ENCODE data around the gene CRCP. TPM values are rescaled to one million over a fixed set of nuclear protein-coding genes. Genes with fewer than 3 reads are reported as not detected.
"Not testable (repeated sequence)": the region's sequence is repeated elsewhere in the genome, so short reads cannot be mapped to it uniquely, and the experiment has no call there.

Gene CRCP
- total RNA-seq, 1 donor from 2014 or later, result 23.2 TPM

- no peak for DNase-seq
- peak overlapping the region; percentile 60 for H3K4me3 ChIP-seq
- H3K36me3 ChIP-seq, result no peaks in the 10 kb centered on the region
- no peaks in the 10 kb centered on the region for H3K9me3 ChIP-seq (replicated peaks)
- no peak for TF ChIP-seq CTCF (IDR thresholded peaks at IDR 0.05; ENCODE audit: borderline replicate concordance)
- H3K4me1 ChIP-seq, result peaks cover 10% of the 10 kb centered on the region
- H3K27me3 ChIP-seq (ENCODE audit: low read depth), result no peaks in the 10 kb centered on the region
- H3K27ac ChIP-seq (replicated peaks), result peak overlapping the region; percentile 79
- intact Hi-C loops (cut with micrococcal nuclease), result no loop called here
These were observed 14.1 kb upstream of the CRCP start for GRCh38 chr7:66100408-66101050.

- H3K27me3 ChIP-seq (ENCODE audit: low read depth); H3K27ac ChIP-seq (replicated peaks); H3K36me3 ChIP-seq; H3K4me3 ChIP-seq; DNase-seq; H3K4me1 ChIP-seq; intact Hi-C loops (cut with micrococcal nuclease); H3K9me3 ChIP-seq (replicated peaks): not testable (repeated sequence)
These were observed 12.5 kb upstream of the CRCP start for GRCh38 chr7:66102168-66102567.

- H3K27me3 ChIP-seq (ENCODE audit: low read depth); H3K36me3 ChIP-seq; H3K4me3 ChIP-seq; H3K27ac ChIP-seq (replicated peaks); H3K4me1 ChIP-seq; DNase-seq; H3K9me3 ChIP-seq (replicated peaks); intact Hi-C loops (cut with micrococcal nuclease): not testable (repeated sequence)
These were observed 10.7 kb upstream of the CRCP start for GRCh38 chr7:66103994-66104393.

- Histone ChIP-seq H3K36me3 (no peaks in the 10 kb centered on the region), H3K27me3 (ENCODE audit: low read depth) (no peaks in the 10 kb centered on the region), H3K4me1 (peaks cover 4% of the 10 kb centered on the region), H3K9me3 (replicated peaks) (no peaks in the 10 kb centered on the region), H3K27ac (replicated peaks) (no peak overlapping the region), H3K4me3 (no peak overlapping the region)
- intact Hi-C loops (cut with micrococcal nuclease), result no loop called here
- DNase-seq, result no peak
- TF ChIP-seq CTCF (IDR thresholded peaks at IDR 0.05; ENCODE audit: borderline replicate concordance), result no peak
These were observed 9.3 kb upstream of the CRCP start for GRCh38 chr7:66105263-66105748.

DNA sequence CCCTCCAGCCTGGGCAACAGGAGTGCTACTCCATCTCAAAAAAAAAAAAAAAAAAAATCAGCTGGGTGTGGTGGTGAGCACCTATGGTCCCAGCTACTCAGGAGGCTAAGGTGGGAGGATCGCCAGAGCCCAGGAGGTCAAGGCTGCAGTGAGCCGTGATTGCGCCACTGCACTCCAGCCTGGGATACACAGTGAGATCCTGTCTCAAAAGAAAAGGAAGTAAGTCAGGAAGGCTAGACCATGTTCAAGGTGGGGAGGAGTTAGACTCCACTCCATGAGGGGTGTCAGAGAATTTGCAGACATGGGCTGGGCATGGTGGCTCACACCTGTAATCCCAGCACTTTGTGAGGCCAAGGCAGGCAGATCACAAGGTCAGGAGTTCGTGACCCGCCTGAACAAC, 6.2 kb upstream of the CRCP start:
- H3K4me1 ChIP-seq; H3K4me3 ChIP-seq; DNase-seq; H3K27me3 ChIP-seq (ENCODE audit: low read depth); H3K36me3 ChIP-seq; H3K27ac ChIP-seq (replicated peaks); intact Hi-C loops (cut with micrococcal nuclease); H3K9me3 ChIP-seq (replicated peaks): not testable (repeated sequence)

DNA sequence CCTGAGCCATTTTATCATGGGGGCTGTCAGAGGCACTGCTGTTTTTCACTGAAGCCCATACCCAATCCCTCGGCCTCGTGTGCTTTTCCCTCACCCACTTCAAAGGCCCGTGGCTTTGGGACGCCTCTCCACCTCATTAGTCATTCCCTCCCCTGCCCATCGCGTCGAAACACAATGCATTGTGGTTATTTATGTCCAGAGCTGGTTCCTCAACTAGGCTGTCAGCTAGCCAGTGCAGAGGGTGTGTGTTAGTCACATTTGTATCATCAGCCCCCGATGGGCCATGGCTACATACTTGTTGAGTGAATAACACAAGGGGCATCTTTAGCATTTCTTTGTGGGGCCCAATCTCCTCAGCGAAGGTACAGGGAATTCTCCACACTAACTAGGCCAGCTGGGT, 3.8 kb upstream of the CRCP start:
- no peak for DNase-seq

DNA sequence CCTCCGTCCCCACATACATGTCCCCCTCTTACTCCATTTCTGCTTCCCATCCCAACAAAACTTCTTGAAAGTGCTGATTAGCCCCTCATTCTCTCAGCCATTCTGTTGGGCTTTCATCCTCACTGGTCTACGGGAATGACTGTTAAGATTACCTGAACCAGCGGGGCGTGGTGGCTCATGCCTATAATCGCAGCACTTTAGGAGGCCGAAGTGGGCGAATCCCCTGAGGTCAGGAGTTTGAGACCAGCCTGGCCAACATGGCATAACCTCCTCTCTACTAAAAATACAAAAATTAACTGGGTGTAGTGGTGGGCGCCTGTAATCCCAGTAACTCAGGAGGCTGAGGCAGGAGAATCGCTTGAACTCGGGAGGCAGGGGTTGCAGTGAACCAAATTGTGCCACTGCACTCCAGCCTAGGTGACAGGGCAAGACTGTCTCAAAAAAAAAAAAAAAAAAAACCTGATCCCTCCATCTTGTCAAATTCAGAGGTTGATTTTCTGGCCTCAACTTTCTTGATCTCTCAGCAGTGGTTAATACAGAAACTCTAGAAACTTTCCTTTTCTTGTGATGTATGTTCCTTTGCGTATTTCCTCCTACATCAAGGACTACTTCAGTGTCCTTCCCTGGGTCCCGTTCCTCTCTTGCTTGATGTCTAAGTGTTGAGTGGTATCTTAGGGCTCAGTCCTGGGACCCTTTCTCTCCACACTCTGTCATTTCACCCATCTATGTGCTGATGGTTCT, 2.2 kb downstream of the CRCP start:
- H3K36me3 ChIP-seq; H3K4me3 ChIP-seq; intact Hi-C loops (cut with micrococcal nuclease); H3K27me3 ChIP-seq (ENCODE audit: low read depth); DNase-seq; H3K27ac ChIP-seq (replicated peaks); H3K9me3 ChIP-seq (replicated peaks): not testable (repeated sequence)
- H3K4me1 ChIP-seq, result peaks cover 69% of the 10 kb centered on the region

More for the DNA sequence above, 3.8 kb upstream of the CRCP start:
- H3K27ac ChIP-seq (replicated peaks), result no peak overlapping the region
- H3K9me3 ChIP-seq (replicated peaks), result no peaks in the 10 kb centered on the region
- H3K4me1 ChIP-seq, result peaks cover 22% of the 10 kb centered on the region
- no peak for TF ChIP-seq CTCF (IDR thresholded peaks at IDR 0.05; ENCODE audit: borderline replicate concordance)
- intact Hi-C loops (cut with micrococcal nuclease), result no loop called here
- H3K36me3 ChIP-seq, result no peaks in the 10 kb centered on the region
- no peak overlapping the region for H3K4me3 ChIP-seq
- no peaks in the 10 kb centered on the region for H3K27me3 ChIP-seq (ENCODE audit: low read depth)

Data from left ventricle myocardium inferior (tissue), 1 donor.